ENCODE data around the gene RNF41.
A peak's percentile ranks its signal among the peaks of the same experiment; 100 is the strongest.
"Not testable (repeated sequence)": the region's sequence is repeated elsewhere in the genome, so short reads cannot be mapped to it uniquely, and the experiment has no call there.

RNF41 gene

GRCh38 chr12:56221757-56222530 is at the start of gene RNF41:
Gene RNF41 (minus strand): TSS chr12:56221922. CDS start chr12:56214047, 7,875 bp downstream.
- DNase-seq: peak; percentile 52 to 98 (median 95)

DNA sequence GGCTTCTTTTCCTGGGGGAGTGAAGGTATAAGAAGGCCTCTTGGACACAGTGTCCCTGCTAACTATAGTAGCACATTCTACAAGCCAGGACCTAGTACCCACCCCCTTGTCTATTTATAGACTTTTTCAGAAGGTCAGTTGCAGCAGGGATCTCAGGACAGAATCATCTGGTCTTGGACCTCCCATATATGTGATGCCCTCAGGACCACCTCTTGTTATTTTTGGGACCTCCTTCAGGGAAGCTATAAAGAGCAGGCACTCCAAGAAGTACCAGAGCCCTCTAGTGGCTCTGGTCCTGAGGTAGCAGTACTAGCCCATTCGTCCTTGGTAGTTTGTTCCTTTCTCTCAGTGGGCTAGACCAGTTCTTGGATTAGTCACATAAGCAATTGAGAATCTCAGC is 49.3 kb upstream of the RNF41 start:
- DNase-seq: peak in 1 of 56 donors; percentile 1

DNA sequence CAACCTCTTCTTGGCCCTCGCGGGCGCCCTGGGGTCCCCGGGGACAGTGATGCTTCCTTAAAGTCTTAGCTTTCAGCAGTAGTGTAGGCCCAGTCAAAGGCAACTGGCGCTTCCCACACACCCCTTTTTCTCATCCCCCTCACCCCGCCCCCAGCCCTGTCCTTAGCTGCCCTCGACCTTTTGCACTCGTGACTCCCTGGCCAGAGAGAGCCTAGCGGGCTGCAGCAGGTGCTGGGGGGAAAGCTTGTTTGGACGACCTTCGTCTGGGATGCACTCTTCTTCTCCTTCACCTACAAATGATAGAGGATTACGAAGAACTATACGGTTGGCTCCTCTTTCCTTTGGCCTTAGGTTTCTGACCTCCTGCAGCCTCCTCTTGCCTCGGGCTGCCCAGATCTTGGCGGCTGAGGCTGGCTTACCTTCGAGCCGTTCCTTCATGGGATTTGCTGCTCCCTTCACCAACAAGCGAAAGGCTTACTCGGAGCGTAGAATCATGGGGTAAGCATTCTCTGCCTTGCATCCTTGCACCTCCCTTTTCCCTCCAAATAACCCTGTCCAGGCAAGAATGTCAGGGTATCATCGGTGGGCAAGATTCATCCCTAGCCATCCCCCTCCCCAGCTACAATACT is 45.8 kb upstream of the RNF41 start:
- DNase-seq: peak in 5 of 56 donors; percentile 29 to 65 (median 52)

GRCh38 chr12:56266693-56267442 is 45.1 kb upstream of the RNF41 start, which contains the start of gene COQ10A:
Gene COQ10A (plus strand): TSS chr12:56266942. CDS start chr12:56267119, 177 bp downstream.
- DNase-seq: peak in 55 of 56 donors; percentile 25 to 89 (median 77)

DNA sequence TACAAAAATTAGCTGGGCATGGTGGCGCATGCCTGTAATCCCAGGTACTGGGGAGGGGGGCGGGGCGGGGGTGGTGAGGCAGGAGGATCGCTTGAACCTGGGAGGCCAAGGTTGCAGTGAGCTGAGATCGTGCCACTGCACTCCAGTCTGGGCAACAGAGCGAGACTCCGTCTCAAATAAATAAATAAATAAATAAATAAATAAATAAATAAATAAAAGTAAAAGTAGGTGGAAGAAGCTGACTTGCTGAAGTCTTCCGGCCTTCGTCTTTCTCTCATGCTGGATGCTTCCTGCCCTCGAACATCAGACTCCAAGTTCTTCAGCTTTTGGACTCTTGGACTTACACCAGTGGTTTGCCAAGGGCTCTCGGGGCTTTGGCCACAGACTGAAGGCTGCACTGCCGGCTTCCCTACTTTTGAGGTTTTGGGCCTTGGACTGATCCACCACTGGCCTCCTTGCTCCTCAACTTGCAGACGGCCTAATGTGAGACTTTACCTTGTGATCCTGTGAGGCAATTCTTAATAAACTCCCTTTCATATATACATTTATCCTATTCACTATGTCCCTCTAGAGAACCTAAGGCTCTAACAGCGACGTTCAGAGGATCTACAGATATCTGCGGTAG is 44.5 kb upstream of the RNF41 start:
- peak in 1 of 56 donors; percentile 34 for DNase-seq

GRCh38 chr12:56262955-56263354 is 41.2 kb upstream of the RNF41 start:
- DNase-seq: not testable (repeated sequence)

DNA sequence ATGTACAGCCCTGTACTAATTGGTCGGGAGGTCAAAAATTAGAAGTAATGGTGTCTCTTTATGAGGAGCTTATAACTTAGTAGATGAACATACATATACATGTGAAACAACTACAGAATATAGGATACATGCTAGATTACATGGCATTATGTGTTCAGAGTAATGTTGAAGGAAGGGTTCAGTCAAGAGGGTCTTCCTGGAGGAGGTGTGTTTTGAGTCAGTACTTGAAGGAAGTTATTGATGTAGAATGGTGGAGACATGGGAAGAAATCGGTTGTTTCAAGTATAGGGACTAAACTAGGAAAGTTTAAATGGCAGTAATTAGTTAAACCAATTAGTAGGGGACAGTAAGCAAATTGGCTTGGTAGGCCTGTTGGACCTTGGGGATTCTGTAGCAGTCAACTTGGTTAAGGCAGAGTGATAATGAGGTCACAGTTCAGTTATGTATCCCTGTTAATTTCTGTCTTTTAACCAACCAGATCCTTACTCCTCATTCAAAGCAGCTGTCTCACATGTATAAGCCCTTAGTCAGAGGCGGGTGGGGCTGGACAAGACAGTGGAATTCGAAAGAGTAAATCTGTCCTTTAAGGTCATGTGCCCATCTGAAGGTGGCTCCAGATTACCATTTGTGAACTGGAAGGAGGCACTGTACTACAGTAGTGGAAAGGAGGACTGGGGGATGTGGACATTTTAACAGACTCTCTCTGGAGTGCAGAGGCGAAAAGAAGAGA is 39.9 kb upstream of the RNF41 start:
- DNase-seq: no peak

GRCh38 chr12:56260921-56261320 is 39.2 kb upstream of the RNF41 start:
- no peak for DNase-seq

GRCh38 chr12:56260380-56260779 is 38.7 kb upstream of the RNF41 start:
- DNase-seq: no peak

DNA sequence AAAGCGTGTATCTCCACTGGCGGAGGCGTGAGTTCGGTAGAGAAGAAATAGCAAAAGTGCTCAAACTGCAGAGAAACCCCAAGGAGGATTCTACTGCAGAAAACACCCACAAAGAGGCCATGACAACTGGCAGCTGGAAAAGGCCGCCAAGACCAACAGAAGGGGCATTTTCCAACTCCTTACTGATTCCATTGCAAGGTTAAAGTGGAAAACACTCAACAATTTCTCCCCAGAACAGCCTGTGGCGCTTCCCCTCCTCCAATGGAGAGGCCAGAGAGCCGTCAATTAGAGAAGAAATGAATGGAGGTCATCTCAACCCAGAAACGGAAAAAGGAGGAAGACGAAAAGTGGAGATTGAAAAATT is 37.1 kb upstream of the RNF41 start:
- DNase-seq: no peak

DNA sequence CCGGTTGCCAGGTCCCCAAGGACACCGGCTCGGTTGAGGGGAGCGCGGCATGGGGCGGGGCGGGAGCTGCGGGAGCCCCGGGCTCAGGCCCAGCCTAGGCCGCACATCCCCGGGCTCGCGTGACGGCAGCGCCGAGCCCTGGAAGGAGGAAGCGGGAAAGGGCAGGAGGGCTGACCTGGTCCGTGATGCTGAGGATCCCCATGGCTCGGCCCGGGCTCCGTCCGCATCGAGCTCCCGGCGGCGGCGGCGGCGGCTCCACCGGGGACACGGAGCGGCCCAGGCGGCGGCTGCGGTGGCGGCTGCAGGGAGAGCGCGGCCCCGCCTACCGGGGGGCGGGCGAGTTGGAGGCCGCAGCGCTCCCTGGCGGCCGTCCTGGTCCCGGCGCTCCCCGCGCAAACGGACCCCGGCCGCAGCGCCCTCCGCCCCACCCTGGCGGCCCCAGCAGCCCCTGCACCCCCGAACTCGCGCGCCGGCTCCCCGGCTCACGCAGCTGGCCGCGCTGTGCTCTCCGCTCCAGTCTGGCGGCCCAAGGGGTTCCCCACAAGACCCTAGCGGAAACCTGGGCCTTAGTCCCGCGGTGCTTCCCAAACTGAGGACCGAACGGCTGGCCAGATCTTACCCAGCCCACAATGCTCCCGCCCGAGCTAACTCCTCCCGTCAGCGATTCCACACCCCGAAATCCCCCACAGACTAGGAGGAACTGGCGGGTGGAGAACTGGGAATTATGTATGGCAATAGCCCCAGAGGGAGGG is 36.5 kb upstream of the RNF41 start, which contains the start of gene ANKRD52:
TSS of gene ANKRD52 (minus strand) at position 317 of the 752 bp plus-strand sequence. CDS start at position 202, 115 bp downstream.
- peak in 52 of 56 donors; percentile 17 to 87 (median 66) for DNase-seq

- peak in 5 of 56 donors; percentile 4 to 44 (median 18) for DNase-seq
These were observed 35.9 kb upstream of the RNF41 start for GRCh38 chr12:56257491-56258067.

DNA sequence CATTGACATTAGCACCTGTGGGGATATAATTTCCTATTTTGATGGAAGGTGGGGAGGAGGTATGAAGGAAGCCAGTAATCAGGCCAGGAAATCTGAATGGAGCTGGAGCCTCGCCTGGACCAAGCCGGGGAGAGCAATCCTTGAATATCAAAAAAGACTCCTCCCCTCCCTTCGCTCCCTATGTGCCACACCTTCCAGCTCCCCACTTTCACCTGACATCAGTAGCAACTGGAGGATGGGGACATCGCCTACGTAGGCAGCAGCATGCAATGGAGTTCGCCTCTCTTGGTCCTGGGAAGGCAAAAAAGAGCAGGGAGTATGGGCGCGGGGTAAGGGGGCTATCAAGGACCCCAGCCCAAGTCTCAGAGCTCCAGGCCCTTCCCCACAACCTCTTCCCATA is 35.3 kb upstream of the RNF41 start:
- DNase-seq: no peak

GRCh38 chr12:56256326-56256960 is 34.7 kb upstream of the RNF41 start:
- DNase-seq: peak in 2 of 56 donors; percentile 7 to 8

- no peak for DNase-seq
These were observed 33.9 kb upstream of the RNF41 start for GRCh38 chr12:56255671-56256070.

DNA sequence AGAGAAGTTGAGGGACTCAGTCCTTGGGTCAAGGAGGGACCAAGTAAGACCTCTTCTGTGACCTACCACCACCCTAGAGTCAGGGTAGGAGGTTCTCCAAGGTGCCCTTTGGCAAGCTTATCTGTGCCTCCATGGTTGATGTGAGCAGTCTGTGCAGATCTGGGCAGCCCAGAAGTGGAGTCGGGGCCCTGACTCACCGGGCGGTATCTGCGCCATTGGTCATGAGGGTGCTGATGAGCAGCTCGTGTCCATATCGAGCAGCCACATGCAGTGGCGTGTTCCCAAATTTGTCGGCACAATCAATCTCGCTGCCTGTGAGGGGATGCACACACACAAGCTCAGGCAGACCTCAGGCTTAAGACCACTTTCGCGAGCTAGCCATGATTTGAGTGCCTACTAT is 31.4 kb upstream of the RNF41 start:
- no peak for DNase-seq

DNA sequence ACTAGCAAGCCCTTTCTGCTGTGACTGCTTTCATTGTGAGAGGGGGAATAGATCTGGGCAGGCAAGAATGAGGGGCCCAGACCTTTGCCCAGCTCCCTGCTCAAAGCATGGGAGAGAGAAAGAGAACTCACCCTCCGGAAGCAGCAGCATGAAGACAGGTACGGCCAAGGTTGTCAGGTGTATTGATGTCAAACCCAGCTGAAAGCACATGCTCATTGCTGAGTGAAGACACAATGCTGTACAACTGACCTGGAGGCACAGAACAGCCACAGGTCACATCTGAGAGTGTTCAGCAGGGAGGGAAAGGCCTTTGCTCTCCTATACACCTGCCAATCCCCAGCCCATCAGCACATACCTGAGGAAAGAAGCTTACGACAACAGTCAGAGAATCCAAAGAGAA is 30.9 kb upstream of the RNF41 start:
- DNase-seq: no peak

GRCh38 chr12:56248711-56249110 is 27.0 kb upstream of the RNF41 start:
- DNase-seq: no peak

DNA sequence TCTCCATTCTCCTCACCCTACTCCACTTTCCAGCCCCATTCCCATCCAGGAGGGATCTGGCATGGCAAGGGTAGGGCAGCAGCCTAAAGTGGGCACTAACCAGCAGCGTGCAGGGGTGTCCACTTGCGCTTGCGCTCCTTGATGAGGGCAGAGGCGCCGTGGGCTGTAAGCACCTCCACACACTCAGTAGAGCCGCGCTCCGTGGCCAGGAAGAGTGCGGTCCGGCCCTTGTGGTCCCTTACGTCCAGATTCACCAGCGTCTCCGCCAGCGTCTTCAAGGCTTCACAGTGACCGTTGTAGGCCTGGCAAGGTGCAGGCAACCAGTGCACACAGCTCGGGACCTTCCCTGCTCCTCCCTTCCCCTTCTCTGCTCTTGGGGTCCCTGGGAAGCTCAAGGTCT is 26.2 kb upstream of the RNF41 start:
- DNase-seq: no peak
